GM12801 (cell line): ENCODE data around the gene ISY1.

Experiments
- CTCF ChIP-seq: IDR thresholded peaks from one replicate; pipeline ENCODE4 v1.5.1; 2011; ENCODE audit warnings: control low read depth; ENCODE audit not compliant: insufficient read length; ENCODE audit errors: extremely low read depth

ISY1 gene

GRCh38 chr3:129160891-129161859, at the start of gene ISY1:
TSS of gene ISY1 (minus strand) at chr3:129161063. CDS start at chr3:129160975, 88 bp downstream.
- TF ChIP-seq CTCF, result peak; percentile 20

GRCh38 chr3:129207479-129207878, 46.6 kb upstream of the ISY1 start:
- TF ChIP-seq CTCF, result no peak

GRCh38 chr3:129205109-129205832, 44.4 kb upstream of the ISY1 start:
- no peak for TF ChIP-seq CTCF

- TF ChIP-seq CTCF, result no peak
These were observed 43.6 kb upstream of the ISY1 start for GRCh38 chr3:129204473-129204872.

GRCh38 chr3:129199366-129199765, 38.5 kb upstream of the ISY1 start:
- no peak for TF ChIP-seq CTCF

- no peak for TF ChIP-seq CTCF
These were observed 36.5 kb upstream of the ISY1 start for GRCh38 chr3:129197321-129197720.

- no peak for TF ChIP-seq CTCF
These were observed 35.7 kb upstream of the ISY1 start for GRCh38 chr3:129196601-129197000.
